Breast epithelium (tissue), 3 donors: Measurements from ENCODE around the gene BLNK.

Experiments used
- POLR2A ChIP-seq: fragments of 450-650 bp; IDR thresholded peaks from one replicate; pipeline ENCODE4 v1.6.1; 2016; ENCODE audit warnings: antibody characterized with exemption, mild to moderate bottlenecking, moderate library complexity
- POLR2AphosphoS5 ChIP-seq, 3 donors: sonication (generic); formaldehyde crosslinking; IDR thresholded peaks; one replicate each; pipeline ENCODE4 v1.6.1; 2017; ENCODE audit warnings: antibody characterized with exemption in 3 of 3
- TF ChIP-seq, protein P1 (sequence below), 3 donors: fragments of 450-650 bp; IDR thresholded peaks; one replicate each; pipeline ENCODE4 v1.5.1; 2016 to 2017; ENCODE audit warnings: antibody characterized with exemption in 3 of 3, mild to moderate bottlenecking in 3 of 3, moderate library complexity in 3 of 3

DNA sequence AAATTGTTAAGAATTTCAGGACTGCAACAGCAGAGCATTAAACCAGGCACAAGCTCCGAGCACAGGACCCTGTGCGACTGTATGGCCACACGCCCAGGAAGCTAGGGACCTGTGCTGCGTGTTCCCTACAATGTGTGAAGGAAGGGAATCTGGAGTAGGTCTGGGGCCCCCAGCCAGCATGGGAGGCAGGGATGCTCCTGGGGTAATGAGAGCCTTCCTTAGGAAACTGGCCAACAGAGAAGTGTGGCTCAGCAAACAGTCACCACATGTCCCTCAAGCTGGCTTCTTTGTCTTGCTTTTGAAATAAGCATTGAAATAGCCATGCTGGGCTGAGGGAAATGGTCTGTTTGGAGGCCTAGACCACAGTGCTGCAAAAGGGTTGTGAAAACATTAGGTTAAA is 8.2 kb downstream of the BLNK start:
- TF ChIP-seq, protein P1, sequence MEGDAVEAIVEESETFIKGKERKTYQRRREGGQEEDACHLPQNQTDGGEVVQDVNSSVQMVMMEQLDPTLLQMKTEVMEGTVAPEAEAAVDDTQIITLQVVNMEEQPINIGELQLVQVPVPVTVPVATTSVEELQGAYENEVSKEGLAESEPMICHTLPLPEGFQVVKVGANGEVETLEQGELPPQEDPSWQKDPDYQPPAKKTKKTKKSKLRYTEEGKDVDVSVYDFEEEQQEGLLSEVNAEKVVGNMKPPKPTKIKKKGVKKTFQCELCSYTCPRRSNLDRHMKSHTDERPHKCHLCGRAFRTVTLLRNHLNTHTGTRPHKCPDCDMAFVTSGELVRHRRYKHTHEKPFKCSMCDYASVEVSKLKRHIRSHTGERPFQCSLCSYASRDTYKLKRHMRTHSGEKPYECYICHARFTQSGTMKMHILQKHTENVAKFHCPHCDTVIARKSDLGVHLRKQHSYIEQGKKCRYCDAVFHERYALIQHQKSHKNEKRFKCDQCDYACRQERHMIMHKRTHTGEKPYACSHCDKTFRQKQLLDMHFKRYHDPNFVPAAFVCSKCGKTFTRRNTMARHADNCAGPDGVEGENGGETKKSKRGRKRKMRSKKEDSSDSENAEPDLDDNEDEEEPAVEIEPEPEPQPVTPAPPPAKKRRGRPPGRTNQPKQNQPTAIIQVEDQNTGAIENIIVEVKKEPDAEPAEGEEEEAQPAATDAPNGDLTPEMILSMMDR (IDR thresholded peaks at IDR 0.05) = no peak
- TF ChIP-seq POLR2A (no peak), POLR2AphosphoS5 (IDR thresholded peaks at IDR 0.05) (no peak)
